ENCODE results near the gene IL16.

DNA sequence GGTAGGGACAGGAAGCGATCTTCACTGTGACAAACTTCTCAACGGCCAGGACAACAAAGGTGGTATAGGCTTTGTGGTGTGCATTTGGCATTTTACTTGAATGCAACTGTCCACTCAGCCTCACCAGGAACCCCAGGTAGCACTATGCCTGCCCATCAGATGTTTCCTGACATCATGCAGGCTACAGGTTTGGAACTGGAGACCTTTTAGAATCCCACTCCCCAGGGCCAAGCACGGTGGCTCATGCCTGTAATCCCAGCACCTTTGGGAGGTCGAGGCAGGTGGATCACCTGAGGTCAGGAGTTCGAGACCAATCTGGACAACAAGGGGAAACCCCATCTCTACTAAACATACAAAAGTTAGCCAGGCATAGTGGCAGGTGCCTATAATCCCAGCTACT, 117.7 kb downstream of the IL16 start:
- TF ChIP-seq EZH2phosphoT487 (IDR thresholded peaks at IDR 0.05; ENCODE audit: insufficient read depth, low read depth) (no peak), EZH2 (IDR thresholded peaks at IDR 0.05; ENCODE audit: insufficient read depth, poor library complexity, severe bottlenecking) (no peak)
